ENCODE data around the gene ZNF580.

The ZNF580 gene

GRCh38 chr19:55667006-55667381 is 26.2 kb downstream of the ZNF580 start:
- TF ChIP-seq ZFX (IDR thresholded peaks at IDR 0.05; ENCODE audit: borderline replicate concordance) (no peak), CTCF (IDR thresholded peaks at IDR 0.05) (no peak)

GRCh38 chr19:55667511-55667910 is 26.7 kb downstream of the ZNF580 start:
- no peak overlapping the region for H3K27ac ChIP-seq
- no peak for TF ChIP-seq CTCF (IDR thresholded peaks at IDR 0.05)
- TF ChIP-seq ZFX (IDR thresholded peaks at IDR 0.05; ENCODE audit: borderline replicate concordance): no peak

More at GRCh38 chr19:55667006-55667381, 26.2 kb downstream of the ZNF580 start:
- H3K27ac ChIP-seq: no peak overlapping the region

- no peak overlapping the region for H3K27ac ChIP-seq
- TF ChIP-seq CTCF (IDR thresholded peaks at IDR 0.05): no peak
These were observed 27.2 kb downstream of the ZNF580 start for GRCh38 chr19:55667958-55668357.

- H3K27ac ChIP-seq: no peak overlapping the region
- TF ChIP-seq ZFX (IDR thresholded peaks at IDR 0.05; ENCODE audit: borderline replicate concordance): no peak
- TF ChIP-seq CTCF (IDR thresholded peaks at IDR 0.05): no peak
These were observed 28.0 kb downstream of the ZNF580 start for GRCh38 chr19:55668603-55669348.

- H3K27ac ChIP-seq: no peak overlapping the region
- TF ChIP-seq CTCF (IDR thresholded peaks at IDR 0.05) (no peak), ZFX (IDR thresholded peaks at IDR 0.05; ENCODE audit: borderline replicate concordance) (no peak)
These were observed 28.8 kb downstream of the ZNF580 start for GRCh38 chr19:55669418-55670279.

- H3K27ac ChIP-seq: no peak overlapping the region
- TF ChIP-seq CTCF (IDR thresholded peaks at IDR 0.05) (no peak), ZFX (IDR thresholded peaks at IDR 0.05; ENCODE audit: borderline replicate concordance) (no peak)
These were observed 29.7 kb downstream of the ZNF580 start for GRCh38 chr19:55670280-55671053.
